Panc1 (cell line): ENCODE data around the gene CLEC16A. TPM values are rescaled to one million over a fixed set of nuclear protein-coding genes. Genes with fewer than 3 reads are reported as not detected.

Experiments used
- ATAC-seq: fragments of 200-7000 bp; cut with Tn5 transposase; 2 replicates; pipeline ENCODE4 v1.9.1; 2020; ENCODE audit warnings: mild to moderate bottlenecking, moderate library complexity
- BruUV-seq: library from RNA; stranded (reverse); fragments of 400-500 nt; replicated peaks from 2 replicates; lab custom pipeline; 2021; lab: Mats Ljungman, UMichigan
- CTCF ChIA-PET: fragments of 300-600 bp; sonication (Branson Sonifier 250); formaldehyde crosslinking; loops from one replicate; lab custom pipeline; 2022; ENCODE audit warnings: antibody characterized with exemption; lab: Charles Lee
- POLR2A ChIA-PET: fragments of 300-600 bp; sonication (Branson Sonifier 250); formaldehyde crosslinking; loops from one replicate; lab custom pipeline; 2022; ENCODE audit warnings: antibody characterized with exemption; lab: Charles Lee
- DNase-seq: peaks from one replicate; pipeline ENCODE4 v3.0.0-alpha.2; 2010; ENCODE audit warnings: low read depth, low spot score
- H3K27ac ChIP-seq: 2 replicates; pipeline ENCODE4 v1.5.1; 2011; ENCODE audit warnings: mild to moderate bottlenecking, low read length, inconsistent platforms
- H3K27me3 ChIP-seq: fragments of 200-500 bp; sonication (Bioruptor generic); 2 replicates; pipeline ENCODE4 v1.6.0; 2014; ENCODE audit warnings: low read length, inconsistent platforms; ENCODE audit not compliant: control insufficient read depth, insufficient read depth
- H3K36me3 ChIP-seq: fragments of 200-500 bp; sonication (Bioruptor generic); 2 replicates; pipeline ENCODE4 v1.5.1; 2014; ENCODE audit warnings: inconsistent platforms, mild to moderate bottlenecking, low read length, moderate library complexity; ENCODE audit not compliant: control insufficient read depth, insufficient read depth
- H3K4me1 ChIP-seq: 2 replicates; pipeline ENCODE4 v1.5.1; 2011; ENCODE audit warnings: inconsistent platforms, mild to moderate bottlenecking, low read length, moderate library complexity; ENCODE audit not compliant: control insufficient read depth, insufficient read depth
- H3K4me3 ChIP-seq, 2 experiments: 2 replicates each; pipeline ENCODE4 v1.5.1; 2011 to 2012; ENCODE audit warnings: low read depth in 2 of 2, low read length in 2 of 2, mild to moderate bottlenecking in 2 of 2, inconsistent platforms in 1 of 2, moderate library complexity in 1 of 2
- H3K9me3 ChIP-seq: fragments of 200-500 bp; sonication (Bioruptor generic); 2 replicates; pipeline ENCODE4 v1.5.1; 2014; ENCODE audit warnings: low read depth, mild to moderate bottlenecking, inconsistent platforms, low read length, moderate library complexity; ENCODE audit not compliant: control insufficient read depth, insufficient read depth
- CTCF ChIP-seq: fragments of 450-650 bp; IDR thresholded peaks from 2 replicates; pipeline ENCODE4 v1.5.1; 2017; ENCODE audit warnings: mild to moderate bottlenecking
- POLR2AphosphoS5 ChIP-seq: IDR thresholded peaks from 2 replicates; pipeline ENCODE4 v1.6.1; 2012; ENCODE audit warnings: mild to moderate bottlenecking, low read depth, low read length, moderate library complexity
- SIN3A ChIP-seq: IDR thresholded peaks from 2 replicates; pipeline ENCODE4 v1.6.1; 2012; ENCODE audit warnings: low read depth, mild to moderate bottlenecking, low read length, moderate library complexity, borderline replicate concordance; ENCODE audit not compliant: insufficient read depth
- TCF7L2 ChIP-seq: IDR thresholded peaks from 2 replicates; pipeline ENCODE4 v1.6.1; 2011; ENCODE audit warnings: mild to moderate bottlenecking, low read depth, low read length, inconsistent platforms
- in situ Hi-C: cut with HindIII; loops from 2 replicates; pipeline ENCODE4 v1.10.0; 2016; ENCODE audit warnings: low sequenced_read_pairs, low pct_unique_long_range_greater_than_20kb
- intact Hi-C: fragments of 100-400 bp; cut with micrococcal nuclease; formaldehyde crosslinking; loops from one replicate; pipeline ENCODE4 v1.10.0; 2022; ENCODE audit not compliant: unreplicated experiment
- total RNA-seq: library from RNA; stranded (reverse); gene quantifications from one replicate; pipeline ENCODE4 v1.2.1, GENCODE V29; 2021; ENCODE audit not compliant: unreplicated experiment
- TF ChIP-seq, protein P1 (sequence below), 2 experiments: IDR thresholded peaks; 2 replicates each; pipeline ENCODE4 v1.6.1; 2011 to 2012; ENCODE audit warnings: low read depth in 2 of 2, control low read depth in 1 of 2, low read length in 1 of 2, mild to moderate bottlenecking in 1 of 2, moderate library complexity in 1 of 2; ENCODE audit not compliant: insufficient read depth in 1 of 2

CLEC16A gene
- total RNA-seq, 1 experiment from 2014 or later, result 21.0 TPM

- H3K9me3 ChIP-seq, result no peaks in the 10 kb centered on the region
- H3K4me1 ChIP-seq, result no peaks in the 10 kb centered on the region
- BruUV-seq, result no TSS peak
- H3K36me3 ChIP-seq, result no peaks in the 10 kb centered on the region
- H3K27ac ChIP-seq, result no peak overlapping the region
- no peak for TF ChIP-seq SIN3A
- TF ChIP-seq CTCF, result no peak
- no peak for TF ChIP-seq POLR2AphosphoS5
- TF ChIP-seq, protein P1, sequence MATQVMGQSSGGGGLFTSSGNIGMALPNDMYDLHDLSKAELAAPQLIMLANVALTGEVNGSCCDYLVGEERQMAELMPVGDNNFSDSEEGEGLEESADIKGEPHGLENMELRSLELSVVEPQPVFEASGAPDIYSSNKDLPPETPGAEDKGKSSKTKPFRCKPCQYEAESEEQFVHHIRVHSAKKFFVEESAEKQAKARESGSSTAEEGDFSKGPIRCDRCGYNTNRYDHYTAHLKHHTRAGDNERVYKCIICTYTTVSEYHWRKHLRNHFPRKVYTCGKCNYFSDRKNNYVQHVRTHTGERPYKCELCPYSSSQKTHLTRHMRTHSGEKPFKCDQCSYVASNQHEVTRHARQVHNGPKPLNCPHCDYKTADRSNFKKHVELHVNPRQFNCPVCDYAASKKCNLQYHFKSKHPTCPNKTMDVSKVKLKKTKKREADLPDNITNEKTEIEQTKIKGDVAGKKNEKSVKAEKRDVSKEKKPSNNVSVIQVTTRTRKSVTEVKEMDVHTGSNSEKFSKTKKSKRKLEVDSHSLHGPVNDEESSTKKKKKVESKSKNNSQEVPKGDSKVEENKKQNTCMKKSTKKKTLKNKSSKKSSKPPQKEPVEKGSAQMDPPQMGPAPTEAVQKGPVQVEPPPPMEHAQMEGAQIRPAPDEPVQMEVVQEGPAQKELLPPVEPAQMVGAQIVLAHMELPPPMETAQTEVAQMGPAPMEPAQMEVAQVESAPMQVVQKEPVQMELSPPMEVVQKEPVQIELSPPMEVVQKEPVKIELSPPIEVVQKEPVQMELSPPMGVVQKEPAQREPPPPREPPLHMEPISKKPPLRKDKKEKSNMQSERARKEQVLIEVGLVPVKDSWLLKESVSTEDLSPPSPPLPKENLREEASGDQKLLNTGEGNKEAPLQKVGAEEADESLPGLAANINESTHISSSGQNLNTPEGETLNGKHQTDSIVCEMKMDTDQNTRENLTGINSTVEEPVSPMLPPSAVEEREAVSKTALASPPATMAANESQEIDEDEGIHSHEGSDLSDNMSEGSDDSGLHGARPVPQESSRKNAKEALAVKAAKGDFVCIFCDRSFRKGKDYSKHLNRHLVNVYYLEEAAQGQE (IDR thresholded peaks at IDR 0.05; ENCODE audit: insufficient read depth in 1 of 2, low read depth in 2 of 2, low read length in 1 of 2), result no peak
- no peak for TF ChIP-seq TCF7L2
- no peaks in the 10 kb centered on the region for H3K27me3 ChIP-seq
- ChIA-PET POLR2A (no interaction called here), CTCF (no interaction called here)
- in situ Hi-C loops (no loop called here), intact Hi-C loops (no loop called here)
- ATAC-seq (no peak), DNase-seq (no peak)
- H3K4me3 ChIP-seq, result no peak overlapping the region
These were observed 166.8 kb downstream of the CLEC16A start for GRCh38 chr16:11111150-11111549.

DNA sequence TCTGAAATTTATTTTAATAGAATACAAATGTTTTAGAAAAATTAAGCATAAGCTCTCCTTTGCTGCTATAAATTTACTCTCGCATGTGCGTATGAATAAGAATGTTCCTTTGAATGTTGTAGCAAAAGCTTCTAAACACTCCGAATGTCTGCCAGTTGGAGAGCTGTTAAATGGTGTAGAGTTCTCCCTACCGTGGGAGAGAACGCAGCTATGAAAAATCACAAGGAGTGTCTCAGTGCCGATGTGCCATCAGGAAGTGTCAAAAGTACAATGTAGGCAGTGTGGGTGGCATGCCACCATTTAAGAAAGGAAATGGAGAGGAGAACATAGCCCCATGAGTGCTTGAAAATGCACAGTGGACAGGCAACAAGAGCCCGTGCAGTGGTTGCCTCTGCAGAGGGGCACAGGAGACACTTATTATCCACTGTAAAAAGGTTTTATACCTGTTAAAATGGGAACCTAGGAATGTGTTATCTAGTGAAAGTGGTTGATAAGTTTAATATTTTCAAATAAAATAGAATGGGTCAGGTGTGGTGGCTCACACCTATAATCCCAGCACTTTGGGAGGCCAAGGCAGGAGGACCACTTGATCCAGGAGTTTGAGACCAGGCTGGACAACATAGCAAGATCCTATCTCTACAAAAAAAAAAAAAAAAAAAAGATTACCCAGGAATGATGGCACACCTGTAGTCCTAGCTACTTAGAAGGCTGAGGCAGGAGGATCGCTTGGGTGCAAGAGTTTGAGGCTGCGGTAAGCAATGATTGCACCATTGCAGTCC is 167.7 kb downstream of the CLEC16A start:
- no TSS peak for BruUV-seq
- Histone ChIP-seq H3K4me1 (no peaks in the 10 kb centered on the region), H3K4me3 (no peak overlapping the region), H3K9me3 (no peaks in the 10 kb centered on the region), H3K27ac (no peak overlapping the region), H3K36me3 (no peaks in the 10 kb centered on the region), H3K27me3 (no peaks in the 10 kb centered on the region)
- DNase-seq, result no peak
- intact Hi-C loops (no loop called here), in situ Hi-C loops (no loop called here)
- no peak for ATAC-seq
- TF ChIP-seq, protein P1 (IDR thresholded peaks at IDR 0.05; ENCODE audit: insufficient read depth in 1 of 2, low read depth in 2 of 2, low read length in 1 of 2), result no peak
- TF ChIP-seq POLR2AphosphoS5, result no peak
- no peak for TF ChIP-seq TCF7L2
- ChIA-PET CTCF (no interaction called here), POLR2A (no interaction called here)
